Uterus (tissue), 4 donors: ENCODE data around the gene ZNG1C. TPM values are rescaled to one million over a fixed set of nuclear protein-coding genes. Genes with fewer than 3 reads are reported as not detected.
"Not testable (repeated sequence)": the region's sequence is repeated elsewhere in the genome, so short reads cannot be mapped to it uniquely, and the experiment has no call there.

ENCODE experiments used
- DNase-seq, 2 donors: peaks; one replicate each; pipeline ENCODE4 v3.0.0-alpha.2; 2019 to 2020
- H3K27ac ChIP-seq, 2 donors: fragments of 200-600 bp; sonication (generic); 1 replicate in 1 of 2; 2 replicates in 1 of 2; pipeline ENCODE4 v1.5.1; 2016 to 2018
- H3K27me3 ChIP-seq, 2 donors: fragments of 200-600 bp; sonication (generic); one replicate each; pipeline ENCODE4 v1.5.1; 2018 to 2019; ENCODE audit warnings: control low read depth in 1 of 2
- H3K36me3 ChIP-seq, 2 donors: fragments of 200-600 bp; sonication (generic); one replicate each; pipeline ENCODE4 v1.5.1; 2019; ENCODE audit warnings: control low read depth in 1 of 2
- H3K4me1 ChIP-seq, 2 donors: fragments of 200-600 bp; sonication (generic); one replicate each; pipeline ENCODE4 v1.5.1; 2018 to 2019; ENCODE audit warnings: control low read depth in 1 of 2
- H3K4me3 ChIP-seq, 2 donors: fragments of 200-600 bp; sonication (generic); 1 replicate in 1 of 2; 2 replicates in 1 of 2; pipeline ENCODE4 v1.5.1; 2018 to 2019; ENCODE audit warnings: mild to moderate bottlenecking in 1 of 2
- H3K9me3 ChIP-seq, 2 donors: fragments of 200-600 bp; sonication (generic); one replicate each; pipeline ENCODE4 v1.5.1; 2019; ENCODE audit warnings: control low read depth in 1 of 2
- CTCF ChIP-seq, 4 experiments: fragments of 200-600 bp in 2 of 4; fragments of 450-650 bp in 2 of 4; sonication (generic) in 2 of 4; IDR thresholded peaks; one replicate each; pipeline ENCODE4 v1.5.1; 2016 to 2019; ENCODE audit warnings: antibody characterized with exemption in 4 of 4, mild to moderate bottlenecking in 2 of 4, moderate library complexity in 1 of 4
- intact Hi-C: fragments of 100-400 bp; cut with DNase I; formaldehyde crosslinking; loops from one replicate; pipeline ENCODE4 v1.15.1; 2023; ENCODE audit warnings: low total_unique reads
- total RNA-seq, 4 donors: library from RNA; depleted of rRNA in 3 of 4; stranded (reverse); fragments of >200 nt in 3 of 4; gene quantifications; one replicate each; pipeline versions ENCODE4 v1.1.0 to v1.2.4, GENCODE V29; 2014 to 2023
- donor health status: DM: yes; HTN: yes; CAD: no.

ZNG1C gene
- total RNA-seq, 4 donors from 2014 or later = 1.3 to 43.0 (median 18.7) TPM

- H3K27ac ChIP-seq, H3K4me1 ChIP-seq, H3K27me3 ChIP-seq, H3K4me3 ChIP-seq, DNase-seq, H3K36me3 ChIP-seq, H3K9me3 ChIP-seq, intact Hi-C loops: not testable (repeated sequence)
These were observed 82.7 kb downstream of the ZNG1C start for GRCh38 chr9:68324518-68324917.

- H3K9me3 ChIP-seq = not testable (repeated sequence)
These were observed 87.3 kb downstream of the ZNG1C start for GRCh38 chr9:68329106-68329505.

GRCh38 chr9:68330531-68331173 lies 88.9 kb downstream of the ZNG1C start:
- H3K27me3 ChIP-seq, intact Hi-C loops, DNase-seq, H3K4me3 ChIP-seq, H3K27ac ChIP-seq, H3K36me3 ChIP-seq, H3K9me3 ChIP-seq, H3K4me1 ChIP-seq: not testable (repeated sequence)

More at GRCh38 chr9:68329106-68329505, 87.3 kb downstream of the ZNG1C start:
- H3K36me3 ChIP-seq, intact Hi-C loops, H3K4me1 ChIP-seq, H3K27me3 ChIP-seq, H3K4me3 ChIP-seq, DNase-seq, H3K27ac ChIP-seq: not testable (repeated sequence)

DNA sequence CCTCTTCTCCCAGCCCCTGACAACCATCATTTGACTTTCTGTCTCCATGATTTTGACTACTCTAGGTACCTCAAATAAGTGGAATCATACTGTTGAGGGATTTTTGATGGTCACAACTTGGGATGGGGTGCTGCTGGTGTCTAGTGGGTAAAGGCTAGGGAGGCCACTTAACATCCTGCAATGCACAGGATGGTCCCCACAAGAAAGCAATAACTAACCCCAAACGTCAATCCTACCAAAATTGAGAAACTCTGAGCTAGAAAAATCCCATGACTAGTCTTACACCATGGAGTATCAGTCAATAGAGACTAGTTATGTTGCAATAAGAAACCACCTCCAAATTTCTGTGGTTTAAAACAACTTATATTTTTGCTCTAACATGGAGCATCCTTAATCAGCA lies 90.3 kb downstream of the ZNG1C start:
- H3K27me3 ChIP-seq, H3K27ac ChIP-seq, H3K4me3 ChIP-seq, H3K36me3 ChIP-seq, DNase-seq, H3K9me3 ChIP-seq, intact Hi-C loops, H3K4me1 ChIP-seq: not testable (repeated sequence)

DNA sequence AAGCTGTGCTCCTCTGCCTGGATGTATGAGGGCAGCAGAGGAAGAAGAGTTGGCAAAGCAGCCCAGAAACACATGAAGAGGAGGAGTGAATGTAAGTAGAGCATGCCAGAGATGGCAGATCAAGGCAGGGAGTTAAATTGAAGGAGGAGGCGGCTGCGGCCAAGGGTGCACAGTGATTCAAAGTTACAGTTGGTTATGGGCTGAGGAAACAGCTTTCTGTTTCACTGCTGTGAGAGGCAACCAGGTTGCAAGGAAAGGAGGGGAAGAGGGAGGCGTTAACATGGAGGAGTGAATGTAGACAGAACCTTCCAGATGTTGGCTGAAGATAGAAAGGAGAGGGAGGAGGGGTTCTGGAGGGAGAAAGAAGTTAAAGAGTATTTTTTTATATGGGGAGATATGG lies 94.2 kb downstream of the ZNG1C start:
- H3K27me3 ChIP-seq, H3K9me3 ChIP-seq, H3K4me3 ChIP-seq, H3K36me3 ChIP-seq, H3K4me1 ChIP-seq, intact Hi-C loops: not testable (repeated sequence)
- peak overlapping the region in 1 of 2 donors; percentile 70 for H3K27ac ChIP-seq
- DNase-seq = peak; percentile 43 to 45

- H3K36me3 ChIP-seq, H3K4me3 ChIP-seq, H3K4me1 ChIP-seq, H3K9me3 ChIP-seq, H3K27me3 ChIP-seq, H3K27ac ChIP-seq, intact Hi-C loops: not testable (repeated sequence)
- peak in 1 of 2 donors; percentile 16 for DNase-seq
These were observed 95.0 kb downstream of the ZNG1C start for GRCh38 chr9:68336639-68337339.

DNA sequence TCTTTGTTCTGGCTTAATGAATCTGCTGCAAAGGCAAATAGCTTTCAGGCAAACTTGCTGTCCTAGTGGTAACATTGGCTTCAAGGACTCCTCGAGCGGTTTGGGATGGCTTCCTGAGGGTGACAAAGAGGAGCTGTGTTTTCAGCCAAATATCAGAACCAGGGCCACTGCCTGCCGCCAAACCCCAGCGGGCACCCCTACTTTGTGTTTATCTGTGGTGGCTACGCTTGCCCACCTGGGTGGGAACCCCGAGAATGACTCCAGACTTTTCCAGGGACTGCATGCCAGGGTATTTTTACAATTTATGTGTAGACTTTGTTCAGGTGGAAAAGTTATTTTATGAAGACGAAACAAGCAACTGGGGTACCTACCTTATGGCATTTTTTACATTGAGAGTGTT lies 96.2 kb downstream of the ZNG1C start:
- not testable (repeated sequence) for H3K27ac ChIP-seq, H3K27me3 ChIP-seq, H3K4me1 ChIP-seq

GRCh38 chr9:68342265-68343025 lies 100.7 kb downstream of the ZNG1C start:
- intact Hi-C loops, H3K9me3 ChIP-seq, H3K4me1 ChIP-seq, DNase-seq, H3K36me3 ChIP-seq, H3K4me3 ChIP-seq, H3K27me3 ChIP-seq, H3K27ac ChIP-seq: not testable (repeated sequence)
- peak in 2 of 4 experiments; percentile 6 to 17 for TF ChIP-seq CTCF (IDR thresholded peaks at IDR 0.05)

More for the DNA sequence above, 96.2 kb downstream of the ZNG1C start:
- DNase-seq, H3K9me3 ChIP-seq, H3K36me3 ChIP-seq, intact Hi-C loops, H3K4me3 ChIP-seq: not testable (repeated sequence)

GRCh38 chr9:68343242-68343641 lies 101.5 kb downstream of the ZNG1C start:
- H3K4me1 ChIP-seq, intact Hi-C loops, DNase-seq, H3K27ac ChIP-seq, H3K36me3 ChIP-seq, H3K4me3 ChIP-seq, H3K9me3 ChIP-seq, H3K27me3 ChIP-seq: not testable (repeated sequence)

GRCh38 chr9:68343992-68344391 lies 102.2 kb downstream of the ZNG1C start:
- DNase-seq, H3K9me3 ChIP-seq, H3K27me3 ChIP-seq, intact Hi-C loops, H3K4me1 ChIP-seq, H3K4me3 ChIP-seq, H3K36me3 ChIP-seq: not testable (repeated sequence)
- peak overlapping the region; percentile 15 to 37 for H3K27ac ChIP-seq
